HG03575 (cell line): ENCODE measurements around the gene EFCAB7.

ENCODE experiments used
- ATAC-seq: cut with Tn5 transposase; IDR thresholded peaks from one replicate; pipeline ENCODE4 v1.9.1; 2021; ENCODE audit not compliant: unreplicated experiment, insufficient number of reproducible peaks, low FRiP score; ENCODE audit errors: extremely low read depth

EFCAB7 gene

DNA sequence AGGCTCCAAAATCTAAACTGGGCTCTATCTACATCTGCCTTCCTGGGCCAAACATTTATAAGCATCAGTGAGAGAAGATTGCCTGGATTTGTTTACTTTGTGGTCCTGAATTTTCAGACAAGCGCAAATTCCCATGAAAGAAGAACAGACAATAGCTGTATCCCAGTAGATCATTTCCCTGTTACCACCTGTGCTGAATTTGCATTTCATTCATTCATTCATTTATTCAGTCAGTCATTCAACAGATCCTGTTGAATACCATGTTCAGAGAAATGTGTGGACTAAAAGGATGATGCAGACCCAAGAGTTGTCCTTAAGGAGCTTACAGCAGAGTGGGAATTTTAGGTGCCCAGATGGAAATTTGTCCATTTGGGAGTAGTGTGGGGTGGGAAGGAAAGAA is 72.1 kb downstream of the EFCAB7 start:
- no peak for ATAC-seq

DNA sequence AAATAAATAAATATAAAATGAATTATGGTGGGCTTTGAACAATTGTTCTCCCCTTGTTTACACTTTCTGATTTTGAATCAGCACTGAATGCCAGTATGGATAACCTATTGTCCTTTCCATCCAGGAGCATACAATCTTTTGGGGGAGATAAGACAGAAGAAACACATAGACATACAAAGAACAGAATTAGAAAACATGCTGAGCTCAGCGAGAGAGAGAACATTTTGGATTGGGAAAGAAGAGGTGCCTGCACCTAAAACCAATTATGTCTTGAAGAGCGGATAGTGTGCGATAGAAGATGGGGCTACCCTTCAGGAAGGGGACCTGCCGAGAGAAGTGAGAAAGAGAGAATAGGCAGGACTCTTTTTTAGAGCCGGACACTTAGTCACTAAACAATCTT is 76.5 kb downstream of the EFCAB7 start:
- ATAC-seq = no peak

DNA sequence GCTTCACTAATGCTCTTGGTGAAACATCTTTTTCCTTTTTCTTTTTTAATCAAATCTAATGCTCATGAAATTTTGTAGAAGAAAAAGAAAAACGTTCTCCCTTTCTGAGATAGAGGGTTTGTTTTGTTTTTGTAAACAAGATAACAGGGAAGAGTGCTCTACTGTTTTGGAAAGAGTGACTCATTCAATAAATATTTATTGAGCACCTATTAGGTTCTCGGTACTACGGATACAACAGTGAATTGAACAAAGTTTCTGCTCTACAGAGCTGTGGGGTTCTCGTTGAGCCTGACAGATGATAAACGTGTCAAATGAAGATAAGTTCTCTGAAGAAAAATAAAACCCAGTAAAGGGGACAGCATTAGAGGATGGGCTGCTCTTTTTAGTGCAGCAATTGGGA is 76.9 kb downstream of the EFCAB7 start:
- ATAC-seq = no peak

DNA sequence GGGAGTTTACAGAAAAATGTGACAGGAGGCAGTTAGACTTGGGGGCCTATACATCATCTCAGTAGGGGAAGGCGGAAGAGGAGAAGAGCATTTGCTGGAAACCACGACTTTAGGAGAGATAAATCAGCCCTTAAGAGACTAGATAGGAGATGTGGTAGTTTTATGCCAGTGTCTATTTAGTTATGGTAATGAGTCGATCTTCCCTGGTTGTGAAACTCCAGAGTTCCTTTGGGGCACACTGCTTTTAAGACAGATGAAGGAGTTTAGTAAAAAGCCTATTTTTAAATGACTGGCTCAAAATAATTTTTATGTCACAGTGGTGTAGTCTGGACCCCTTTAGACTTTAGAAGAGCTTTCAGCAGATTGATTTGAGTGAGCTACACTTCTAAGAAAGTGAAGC is 77.7 kb downstream of the EFCAB7 start:
- ATAC-seq = no peak

DNA sequence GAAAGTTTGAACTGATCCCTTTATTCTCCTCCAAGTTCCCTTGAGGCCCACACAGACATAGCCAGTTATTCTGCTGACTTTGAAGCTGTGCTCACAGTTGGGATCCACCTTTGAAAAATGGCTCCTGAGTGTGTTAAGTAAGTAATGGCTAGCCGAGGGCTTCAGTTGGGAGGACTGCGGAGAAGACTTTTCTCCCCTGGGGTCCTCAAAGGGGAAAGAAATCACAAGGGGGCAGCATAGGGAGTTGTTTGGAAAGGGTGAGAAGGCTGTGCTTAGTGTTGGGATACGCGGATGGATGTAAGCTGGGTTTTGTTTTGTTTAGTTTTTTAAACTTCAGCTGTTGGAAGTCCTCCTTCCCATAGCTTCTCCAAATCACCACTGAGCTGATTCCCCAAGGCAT is 78.1 kb downstream of the EFCAB7 start:
- no peak for ATAC-seq

DNA sequence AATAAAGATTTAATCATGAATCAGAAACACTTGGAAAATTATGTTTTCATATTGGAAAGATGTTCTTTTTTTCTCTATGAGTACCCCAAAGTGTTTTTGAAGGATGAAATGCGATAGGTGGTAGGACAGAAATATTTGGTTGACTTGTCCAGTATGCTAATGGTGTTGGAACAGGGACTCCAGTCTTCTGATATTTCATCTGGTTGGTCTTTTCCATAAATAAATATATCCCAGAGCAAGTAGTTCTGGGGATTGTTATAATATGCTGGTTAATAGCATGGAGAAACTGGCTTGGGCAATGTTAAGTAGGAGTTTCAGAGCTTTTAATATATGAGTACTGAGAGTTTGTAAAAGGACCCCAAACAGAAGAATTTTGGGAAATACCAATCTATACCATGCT is 78.6 kb downstream of the EFCAB7 start:
- no peak for ATAC-seq

DNA sequence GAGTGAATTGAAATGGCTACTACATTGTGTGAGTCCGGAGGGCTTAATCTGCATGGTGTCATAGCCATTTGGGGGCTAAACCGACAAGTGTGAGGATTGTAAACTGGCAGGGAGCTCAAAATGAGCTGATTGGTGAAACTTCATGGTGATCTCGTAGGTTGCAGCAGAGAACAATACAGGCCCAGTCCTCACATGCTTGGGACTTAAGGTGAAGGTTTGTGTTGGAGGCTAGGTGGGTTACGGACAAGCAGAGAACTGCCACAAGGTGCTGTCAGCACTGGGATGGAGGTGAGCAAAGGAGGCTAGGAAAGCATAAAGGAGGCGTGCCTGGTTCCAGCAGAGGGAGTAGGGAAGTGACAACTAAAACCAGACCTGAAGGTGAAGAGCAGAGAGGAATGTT is 79.3 kb downstream of the EFCAB7 start:
- no peak for ATAC-seq

DNA sequence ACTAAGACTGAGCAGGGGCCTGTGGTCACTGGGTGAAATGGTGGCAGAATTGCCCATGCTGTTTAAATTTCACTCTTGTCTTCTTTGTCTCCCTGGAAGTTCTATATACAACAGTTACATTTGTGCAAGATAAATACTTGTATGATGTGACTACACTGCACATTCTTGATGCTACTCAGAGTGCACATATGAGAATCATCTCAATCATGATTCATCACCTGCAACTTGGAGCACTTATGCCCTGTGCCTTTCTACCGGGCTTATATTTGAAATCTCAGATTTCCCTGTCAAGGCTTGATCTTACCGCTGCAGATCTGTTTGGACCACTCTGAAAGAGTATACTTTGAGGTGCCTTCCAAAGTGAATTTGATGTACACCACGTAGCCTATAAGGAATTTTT is 80.5 kb downstream of the EFCAB7 start:
- ATAC-seq = no peak

DNA sequence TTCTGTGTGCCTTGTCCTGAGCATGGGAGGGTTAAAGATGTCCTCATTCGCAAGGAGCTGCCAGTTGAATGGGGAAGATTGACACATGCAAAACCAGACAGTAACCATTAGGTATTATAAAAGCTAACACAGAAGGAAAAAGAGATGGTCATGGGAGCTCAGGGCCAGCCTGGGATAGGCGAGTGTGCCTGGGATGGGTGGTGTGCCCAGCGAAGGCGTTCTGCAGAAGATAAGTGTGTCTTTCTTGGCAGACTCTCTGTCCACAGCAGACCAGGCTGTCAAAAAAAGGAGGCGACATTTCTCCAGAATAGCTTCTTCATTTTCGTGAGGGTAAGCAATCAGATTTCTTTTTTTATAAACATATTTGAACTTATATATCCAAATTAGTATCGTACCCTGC is 84.0 kb downstream of the EFCAB7 start:
- no peak for ATAC-seq

DNA sequence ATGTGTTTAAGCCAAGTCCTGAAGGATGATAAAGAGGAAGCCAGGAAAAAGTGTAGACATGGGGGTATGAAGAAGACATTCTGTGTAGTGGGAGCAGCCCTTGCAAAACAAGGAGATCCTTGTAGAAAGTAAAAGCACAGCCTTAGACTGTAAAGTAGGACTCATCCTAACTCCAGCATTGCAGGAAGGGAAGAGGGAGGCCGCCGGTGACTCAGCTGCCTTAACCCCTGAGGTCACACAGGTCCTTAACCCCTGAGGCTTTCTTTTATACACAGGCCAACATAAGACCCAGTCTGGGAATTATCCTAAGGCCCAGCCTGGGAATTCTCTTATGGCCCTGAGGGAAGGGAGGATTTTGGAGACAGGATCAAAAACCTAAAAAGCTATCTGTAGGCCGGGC is 87.9 kb downstream of the EFCAB7 start:
- ATAC-seq = no peak

DNA sequence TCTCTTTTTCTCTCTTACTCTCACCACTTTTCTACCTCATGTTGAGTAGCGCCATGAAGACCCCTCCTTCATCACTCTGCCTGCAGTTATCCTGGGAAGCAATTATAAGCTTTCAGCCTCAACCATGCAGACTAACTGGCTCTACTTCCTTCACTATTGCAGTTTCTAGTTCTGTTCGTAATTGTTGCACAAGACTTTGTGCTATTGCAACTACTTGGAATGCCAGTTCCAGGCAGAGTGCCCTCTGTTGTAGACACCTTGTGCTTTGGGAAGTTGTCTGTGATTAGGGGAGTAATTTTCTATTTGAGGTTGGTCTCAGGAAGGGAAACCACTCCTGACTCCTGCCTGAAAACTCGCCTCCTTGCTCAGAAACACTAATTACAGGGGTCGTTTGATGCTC is 89.2 kb downstream of the EFCAB7 start:
- no peak for ATAC-seq

DNA sequence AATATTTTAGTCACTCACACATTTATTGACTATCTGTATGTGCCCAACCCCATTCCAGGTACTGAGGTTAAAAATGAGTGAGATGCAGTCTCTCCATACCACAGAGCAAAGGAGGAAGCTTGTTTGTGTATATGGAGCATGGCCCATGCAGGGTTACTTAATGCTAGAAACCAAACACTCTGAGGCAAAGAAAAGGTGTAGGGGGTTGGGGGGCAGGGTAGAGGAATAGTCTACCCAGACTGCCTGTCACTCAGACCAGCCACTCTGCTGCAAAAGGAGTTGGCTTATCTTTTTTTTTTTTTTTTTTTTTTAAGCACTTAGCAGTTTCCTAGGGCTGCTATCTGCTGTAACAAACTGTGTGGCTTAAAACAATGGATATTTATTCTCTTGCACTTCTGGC is 89.6 kb downstream of the EFCAB7 start:
- no peak for ATAC-seq

DNA sequence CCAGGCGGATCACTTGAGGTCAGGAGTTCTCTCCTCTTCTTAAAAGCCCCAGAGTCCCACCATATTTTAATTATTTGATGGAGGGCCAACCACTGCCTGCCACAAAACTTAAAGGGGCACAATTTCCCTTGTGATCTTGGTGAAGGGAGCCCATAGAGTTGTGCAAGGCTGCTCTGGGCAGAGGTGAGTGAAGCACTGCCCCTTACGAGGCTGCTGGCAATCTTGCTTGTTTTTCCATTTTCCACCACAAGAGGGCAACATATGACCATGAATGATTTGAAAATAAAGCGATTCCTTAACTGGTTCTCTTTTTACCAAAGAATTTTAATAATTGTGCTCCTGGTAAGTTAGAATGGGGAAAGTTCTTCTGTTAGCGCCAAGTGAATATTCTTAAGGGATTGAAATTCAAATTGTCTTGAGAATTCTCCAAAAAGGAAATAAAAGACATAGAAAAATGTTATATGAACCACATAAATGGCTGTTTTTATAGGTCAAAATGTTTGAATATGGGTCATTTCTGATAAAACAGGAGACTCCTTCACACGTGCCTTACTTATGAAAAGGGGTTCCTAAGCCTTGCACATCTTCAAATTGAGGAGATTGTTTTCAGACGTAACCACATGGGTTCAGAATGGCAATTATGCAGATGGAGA is 92.6 kb downstream of the EFCAB7 start:
- ATAC-seq = no peak

DNA sequence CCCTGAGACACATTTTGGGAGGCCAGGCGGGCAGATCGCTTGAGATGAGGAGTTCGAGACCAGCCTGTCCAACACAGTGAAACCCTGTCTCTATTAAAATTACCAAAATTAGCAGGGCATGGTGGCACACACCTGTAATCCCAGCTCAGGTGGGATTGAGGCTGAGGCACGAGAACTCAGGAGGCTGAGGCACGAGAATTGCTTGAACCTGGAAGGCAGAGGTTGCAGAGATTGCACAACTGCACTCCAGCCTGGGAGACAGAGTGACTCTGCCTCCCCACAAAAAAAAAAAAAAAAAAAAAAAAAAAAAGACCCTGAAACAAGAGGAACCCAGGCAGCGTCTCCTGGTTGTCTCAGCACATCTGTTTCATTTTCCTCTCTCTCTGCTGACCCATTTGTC is 94.1 kb downstream of the EFCAB7 start:
- no peak for ATAC-seq

DNA sequence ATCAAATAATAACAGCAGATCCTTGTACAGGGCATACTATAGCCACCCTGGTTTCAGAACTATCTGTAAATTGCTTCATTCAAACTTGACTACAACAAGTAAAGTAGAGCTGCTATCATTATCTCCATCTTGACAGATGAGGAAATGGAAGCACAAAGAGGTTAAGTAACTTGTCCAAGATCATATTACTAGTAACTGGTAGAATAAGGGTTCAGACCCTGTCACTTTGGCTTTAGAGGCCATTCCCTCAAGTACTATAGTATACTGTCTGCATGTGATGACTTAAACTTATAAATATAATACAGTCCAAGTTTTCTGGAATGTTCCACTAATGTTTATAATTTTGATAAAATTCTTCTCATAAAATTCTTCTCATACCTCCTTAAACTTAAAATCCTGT is 94.7 kb downstream of the EFCAB7 start:
- ATAC-seq = no peak

DNA sequence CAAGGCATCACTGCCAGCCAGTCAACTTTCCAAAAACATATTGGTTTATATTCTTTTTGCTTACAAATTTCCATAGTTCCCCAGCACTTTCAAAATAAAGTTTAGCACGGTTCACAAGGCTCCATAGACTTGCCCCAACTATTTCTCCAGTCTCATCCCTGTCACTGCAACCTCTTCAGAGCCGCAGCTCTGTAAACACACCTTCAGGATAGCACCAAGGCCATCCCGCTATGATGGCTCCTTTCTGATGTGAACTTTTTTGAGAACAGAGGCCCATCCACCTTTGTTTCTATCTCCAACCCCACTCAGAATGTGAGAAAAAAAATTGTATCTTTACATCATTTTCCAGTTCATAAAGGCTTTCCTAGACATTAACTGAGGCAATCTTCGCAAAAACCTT is 96.2 kb downstream of the EFCAB7 start:
- ATAC-seq = no peak

DNA sequence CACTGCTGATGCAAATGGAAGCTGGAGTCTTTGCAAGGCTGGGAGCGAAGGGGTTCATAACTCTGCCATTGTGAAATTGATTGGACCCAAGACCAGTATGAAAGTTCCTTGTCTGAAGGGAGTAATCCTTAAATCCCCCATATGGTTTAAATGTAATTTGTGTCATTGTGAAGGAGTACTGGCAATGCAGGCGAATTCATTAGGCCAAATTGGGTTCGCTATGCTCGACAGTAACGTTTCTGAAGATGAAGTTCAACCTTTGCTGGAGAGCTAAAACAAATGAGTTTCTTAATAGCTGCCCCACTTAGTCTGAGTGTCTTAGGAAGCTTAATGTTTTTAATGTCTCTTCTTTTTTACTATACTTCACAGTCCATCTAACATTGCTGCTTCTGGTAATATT is 97.3 kb downstream of the EFCAB7 start:
- ATAC-seq = no peak

DNA sequence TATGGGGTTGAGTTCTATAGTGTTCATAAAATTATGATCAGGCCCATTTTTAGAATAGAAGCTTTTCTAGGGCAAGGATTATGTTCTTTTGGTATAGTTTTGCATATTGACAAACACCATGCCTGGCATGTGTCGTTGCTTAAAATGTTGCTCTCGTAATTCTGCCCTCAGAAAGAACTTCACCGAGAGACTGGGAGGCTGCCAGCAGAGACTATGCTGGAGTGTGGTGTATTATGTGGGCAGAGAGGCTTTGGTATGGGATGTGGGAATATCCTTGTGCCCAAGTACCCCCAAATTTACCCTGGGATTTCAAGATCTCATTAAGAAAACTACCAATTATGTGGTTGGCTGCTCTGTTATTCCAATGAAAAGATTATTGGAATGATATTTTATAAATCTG is 97.8 kb downstream of the EFCAB7 start:
- ATAC-seq = no peak

DNA sequence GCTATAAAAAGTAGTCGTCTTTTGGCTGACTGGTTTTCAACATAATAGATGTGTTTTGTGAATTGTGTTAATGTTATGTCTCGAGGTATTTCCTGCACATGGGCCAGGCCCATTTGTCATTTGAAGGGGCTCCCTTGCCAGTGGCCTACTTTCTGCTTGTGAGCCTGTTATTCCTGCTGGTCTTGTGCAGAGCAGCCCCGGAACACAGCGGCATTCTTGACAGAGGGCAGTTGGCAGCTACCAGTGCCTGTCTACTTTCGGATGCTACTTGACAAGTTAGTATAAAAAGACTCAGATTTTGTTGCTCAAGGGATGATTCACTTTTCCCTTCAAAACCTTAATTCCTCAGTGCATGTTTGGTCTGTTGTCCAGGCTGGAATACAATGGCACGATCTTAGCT is 98.4 kb downstream of the EFCAB7 start:
- ATAC-seq = no peak
